Measurements from ENCODE around the gene RFK. TPM values are rescaled to one million over a fixed set of nuclear protein-coding genes. Genes with fewer than 3 reads are reported as not detected.

The RFK gene
- total and polyA plus RNA-seq, 9 of the 15 experiments (the other 6 are each of a cell fraction or from before 2014, with no cell fraction given), result 3.8 to 51.1 (median 14.8) TPM

DNA sequence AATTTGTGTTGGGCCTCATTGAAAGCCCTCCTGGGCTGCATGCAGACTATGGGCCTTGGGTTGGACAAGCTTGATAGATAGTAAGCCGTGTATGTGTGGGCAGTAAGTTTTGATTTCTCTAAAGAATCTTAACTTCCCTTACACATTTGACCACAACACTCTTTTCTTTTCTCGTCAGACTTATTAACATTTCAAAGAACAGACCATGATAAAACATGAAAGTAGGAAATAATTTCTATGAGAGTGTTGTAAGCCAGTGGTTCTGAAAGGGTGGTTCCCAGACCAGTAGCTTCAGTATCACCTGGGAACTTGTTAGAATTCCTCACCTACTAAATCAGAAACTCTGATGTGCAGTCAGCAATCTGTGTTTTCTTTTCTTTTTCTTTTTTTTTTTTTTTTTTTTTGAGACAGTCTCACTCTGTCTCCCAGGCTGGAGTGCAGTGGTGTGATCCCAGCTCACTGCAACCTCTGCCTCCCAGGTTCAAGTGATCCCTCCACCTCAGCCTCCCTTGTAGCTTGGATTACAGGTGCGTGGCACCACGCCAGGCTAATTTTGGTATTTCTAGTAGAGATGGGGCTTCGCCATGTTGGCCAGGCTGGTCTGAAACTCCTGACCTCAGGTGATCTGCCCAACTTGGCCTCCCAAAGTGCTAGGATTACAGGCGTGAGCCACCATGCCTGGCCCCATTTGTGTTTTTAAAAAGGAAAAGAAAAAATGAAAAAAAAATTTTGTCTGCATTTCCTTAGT, 44.8 kb upstream of the RFK start:
- intact Hi-C loops (cut with micrococcal nuclease) (no loop called here), in situ Hi-C loops (cut with MboI) (no loop called here)
- ATAC-seq (no peak), DNase-seq (ENCODE audit: extremely low read depth in 1 of 4, low spot score in 3 of 4) (no peak), FAIRE-seq (no peak)
- WGBS (ENCODE audit: insufficient coverage, low coverage, missing lambda C conversion rate), result 9% methylated on average over 6 of the region's 6 CpGs
- H3K27me3 ChIP-seq (ENCODE audit: control insufficient read depth in 2 of 2, insufficient read depth in 2 of 2, low read length in 2 of 2), result no peaks in the 10 kb centered on the region
- BruUV-seq (replicated peaks), result no TSS peak
- ChIA-PET POLR2A (no interaction called here), CTCF (ENCODE audit: low intra/inter-chr PET ratio) (no interaction called here)
- no peak overlapping the region for H2AFZ ChIP-seq (ENCODE audit: low read depth, low read length)
- H3K4me3 ChIP-seq, result no peak overlapping the region
- no peaks in the 10 kb centered on the region for H3K36me3 ChIP-seq (ENCODE audit: control insufficient read depth, insufficient read depth, low read length)
- H3K79me2 ChIP-seq (ENCODE audit: control insufficient read depth, insufficient read depth, low read length), result no peaks in the 10 kb centered on the region
- no peak overlapping the region for H3K9ac ChIP-seq (ENCODE audit: insufficient read depth in 1 of 2, low read depth in 2 of 2, low read length in 2 of 2)
- no peaks in the 10 kb centered on the region for H4K20me1 ChIP-seq (replicated peaks; ENCODE audit: control insufficient read depth, insufficient read depth, low read length)
- TF ChIP-seq, protein P1, sequence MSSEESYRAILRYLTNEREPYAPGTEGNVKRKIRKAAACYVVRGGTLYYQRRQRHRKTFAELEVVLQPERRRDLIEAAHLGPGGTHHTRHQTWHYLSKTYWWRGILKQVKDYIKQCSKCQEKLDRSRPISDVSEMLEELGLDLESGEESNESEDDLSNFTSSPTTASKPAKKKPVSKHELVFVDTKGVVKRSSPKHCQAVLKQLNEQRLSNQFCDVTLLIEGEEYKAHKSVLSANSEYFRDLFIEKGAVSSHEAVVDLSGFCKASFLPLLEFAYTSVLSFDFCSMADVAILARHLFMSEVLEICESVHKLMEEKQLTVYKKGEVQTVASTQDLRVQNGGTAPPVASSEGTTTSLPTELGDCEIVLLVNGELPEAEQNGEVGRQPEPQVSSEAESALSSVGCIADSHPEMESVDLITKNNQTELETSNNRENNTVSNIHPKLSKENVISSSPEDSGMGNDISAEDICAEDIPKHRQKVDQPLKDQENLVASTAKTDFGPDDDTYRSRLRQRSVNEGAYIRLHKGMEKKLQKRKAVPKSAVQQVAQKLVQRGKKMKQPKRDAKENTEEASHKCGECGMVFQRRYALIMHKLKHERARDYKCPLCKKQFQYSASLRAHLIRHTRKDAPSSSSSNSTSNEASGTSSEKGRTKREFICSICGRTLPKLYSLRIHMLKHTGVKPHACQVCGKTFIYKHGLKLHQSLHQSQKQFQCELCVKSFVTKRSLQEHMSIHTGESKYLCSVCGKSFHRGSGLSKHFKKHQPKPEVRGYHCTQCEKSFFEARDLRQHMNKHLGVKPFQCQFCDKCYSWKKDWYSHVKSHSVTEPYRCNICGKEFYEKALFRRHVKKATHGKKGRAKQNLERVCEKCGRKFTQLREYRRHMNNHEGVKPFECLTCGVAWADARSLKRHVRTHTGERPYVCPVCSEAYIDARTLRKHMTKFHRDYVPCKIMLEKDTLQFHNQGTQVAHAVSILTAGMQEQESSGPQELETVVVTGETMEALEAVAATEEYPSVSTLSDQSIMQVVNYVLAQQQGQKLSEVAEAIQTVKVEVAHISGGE (CRISPR knock-in tag; IDR thresholded peaks at IDR 0.05), result no peak
- no peak for TF ChIP-seq BRD4 (IDR thresholded peaks at IDR 0.05)
- no peak for TF ChIP-seq ZNF77 (CRISPR knock-in tag; IDR thresholded peaks at IDR 0.05)
- TF ChIP-seq ZNF175 (CRISPR knock-in tag; IDR thresholded peaks at IDR 0.05; ENCODE audit: low read depth), result no peak
- TF ChIP-seq HNRNPH1 (optimal IDR thresholded peaks at IDR 0.05; ENCODE audit: low read depth, low read length), result no peak
- no peaks in the 10 kb centered on the region for H3K9me3 ChIP-seq (replicated peaks; ENCODE audit: control insufficient read depth, insufficient read depth, low read depth, low read length)
- no peaks in the 10 kb centered on the region for H3K4me1 ChIP-seq (replicated peaks in 1 of 2; ENCODE audit: control insufficient read depth in 2 of 2, insufficient read depth in 2 of 2, low read length in 2 of 2)
- no peaks in the 10 kb centered on the region for H3K9me1 ChIP-seq (ENCODE audit: control insufficient read depth, insufficient read depth, low read length)
- H3K4me2 ChIP-seq (ENCODE audit: insufficient read depth, low read length), result no peak overlapping the region
- H3K27ac ChIP-seq (ENCODE audit: extremely low read depth, low read depth, low read length), result no peak overlapping the region
